A673 (cell line): Measurements from ENCODE around the gene HOXB13.

Experiments
- CTCF ChIP-seq: fragments of 300-800, 200-600 bp; sonication (generic); conservative IDR thresholded peaks from 2 replicates; pipeline ENCODE4 v1.5.1; 2017; ENCODE audit warnings: low read depth, mild to moderate bottlenecking, antibody characterized with exemption, low read length, moderate library complexity, mixed read lengths
- EZH2 ChIP-seq: fragments of 200-600 bp; sonication (generic); IDR thresholded peaks from 2 replicates; pipeline ENCODE4 v1.6.1; 2017; ENCODE audit warnings: borderline replicate concordance, low read depth, mild to moderate bottlenecking, mixed read lengths, antibody characterized with exemption, low read length; ENCODE audit not compliant: poor library complexity, severe bottlenecking

- TF ChIP-seq CTCF (no peak), EZH2 (no peak)
Observed at GRCh38 chr17:48737330-48738043, 8.9 kb upstream of the HOXB13 start.
